Kidney (tissue), 22 donors: Measurements from ENCODE around the gene FAM120B. TPM values are rescaled to one million over a fixed set of nuclear protein-coding genes. Genes with fewer than 3 reads are reported as not detected.

Experiments
- DNase-seq, 5 donors: peaks; one replicate each; pipeline ENCODE4 v3.0.0-alpha.2; 2013 to 2020
- FAIRE-seq: peaks from 2 replicates; lab custom pipeline; 2012; peaks lifted over from hg19 to GRCh38; lab: Jason Lieb, UNC
- H3K27ac ChIP-seq, 2 donors: one replicate each; pipeline ENCODE4 v1.7.0; 2013; ENCODE audit warnings: low read depth in 2 of 2, low read length in 2 of 2, inconsistent platforms in 1 of 2
- H3K27me3 ChIP-seq: one replicate; pipeline ENCODE4 v1.7.1; 2013; ENCODE audit warnings: low read length, inconsistent platforms; ENCODE audit not compliant: control insufficient read depth, insufficient read depth
- H3K36me3 ChIP-seq, 3 donors: one replicate each; pipeline versions ENCODE4 v1.7.0 to v1.7.1; 2013; ENCODE audit warnings: low read length in 3 of 3, control low read depth in 1 of 3, inconsistent platforms in 1 of 3; ENCODE audit not compliant: insufficient read depth in 3 of 3, control insufficient read depth in 2 of 3
- H3K4me1 ChIP-seq, 3 donors: one replicate each; pipeline versions ENCODE4 v1.7.0 to v1.7.1; 2013; ENCODE audit warnings: low read length in 3 of 3, inconsistent platforms in 1 of 3, low read depth in 1 of 3; ENCODE audit not compliant: control insufficient read depth in 2 of 3, insufficient read depth in 2 of 3
- H3K4me3 ChIP-seq, 3 donors: one replicate each; pipeline versions ENCODE4 v1.7.0 to v1.8.1; 2013; ENCODE audit warnings: low read length in 3 of 3, control low read depth in 1 of 3, inconsistent platforms in 1 of 3
- H3K9ac ChIP-seq, 3 donors: one replicate each; pipeline versions ENCODE4 v1.7.0 to v1.7.1; 2013; ENCODE audit warnings: low read length in 3 of 3, control low read depth in 1 of 3, inconsistent platforms in 1 of 3
- H3K9me3 ChIP-seq, 3 donors: one replicate each; pipeline versions ENCODE4 v1.7.0 to v1.7.1; 2013; ENCODE audit warnings: low read length in 3 of 3, control low read depth in 1 of 3, inconsistent platforms in 1 of 3; ENCODE audit not compliant: control insufficient read depth in 2 of 3, insufficient read depth in 1 of 3
- intact Hi-C: fragments of 100-400 bp; cut with DNase I; formaldehyde crosslinking; loops from one replicate; pipeline ENCODE4 v1.11.1; 2022
- long read RNA-seq, 10 donors: library from polyadenylated mRNA in 1 of 10; unstranded in 1 of 10; transcript quantifications; one replicate each; pipeline ENCODE4 v2.0.0 and lab custom pipeline, GENCODE V29; 2021 to 2026
- polyA plus RNA-seq: library from polyadenylated mRNA; stranded (reverse); fragments of 350-450 nt; fragmentation: Illumina TruSeq; extraction: RNeasy Lipid Tissue Mini Kit (QIAGEN cat#74804); gene quantifications from one replicate; pipeline ENCODE4 v1.2.3, GENCODE V29; 2014; ENCODE audit warnings: low read depth, low replicate concordance; ENCODE audit not compliant: insufficient read depth
- total RNA-seq: library from RNA; stranded (reverse); fragmentation: NEBNext Ultra II Directional; extraction: Animal tissue kit (Norgen Biotek cat#: 25700); gene quantifications from one replicate; pipeline ENCODE4 v1.2.1, GENCODE V29; 2021
- TF ChIP-seq, protein P1 (sequence below): IDR thresholded peaks from 3 replicates; pipeline ENCODE4 v1.5.1; 2012; ENCODE audit warnings: mild to moderate bottlenecking, moderate library complexity, borderline replicate concordance; ENCODE audit not compliant: insufficient read depth; ENCODE audit errors: extremely low read depth
- donor health status: control.
- donor health status: control.
- donor health status: control.
- donor health status: control.
- donor health status: control.
- donor health status: DM: yes; HTN: yes; CAD: no.
- donor health status: Normal renal cell carcinoma (clear cell type).

Gene FAM120B
- total RNA-seq (34.8 TPM), polyA plus RNA-seq (16.5 TPM)
- long read RNA-seq, donor 1, full-length matches to known transcripts: 3 of 8 reads
- long read RNA-seq, donor 1, partial matches to known transcripts: 5 of 8 reads
- long read RNA-seq, donor 1, other reads (novel, unspliced or antisense): 0 of 8 reads
- long read RNA-seq, donor 2, full-length matches to known transcripts: 3 of 13 reads
- long read RNA-seq, donor 2, partial matches to known transcripts: 10 of 13 reads
- long read RNA-seq, donor 2, other reads (novel, unspliced or antisense): 0 of 13 reads
- long read RNA-seq, donor 3, full-length matches to known transcripts: 4 of 17 reads
- long read RNA-seq, donor 3, partial matches to known transcripts: 13 of 17 reads
- long read RNA-seq, donor 3, other reads (novel, unspliced or antisense): 0 of 17 reads
- long read RNA-seq, donor 4, full-length matches to known transcripts: 5 of 13 reads
- long read RNA-seq, donor 4, partial matches to known transcripts: 8 of 13 reads
- long read RNA-seq, donor 4, other reads (novel, unspliced or antisense): 0 of 13 reads
- long read RNA-seq, donor 5, full-length matches to known transcripts: 1 of 1 reads
- long read RNA-seq, donor 5, partial matches to known transcripts: 0 of 1 reads
- long read RNA-seq, donor 5, other reads (novel, unspliced or antisense): 0 of 1 reads
- long read RNA-seq, donor 6, full-length matches to known transcripts: 6 of 11 reads
- long read RNA-seq, donor 6, partial matches to known transcripts: 5 of 11 reads
- long read RNA-seq, donor 6, other reads (novel, unspliced or antisense): 0 of 11 reads
- long read RNA-seq, donor 7, full-length matches to known transcripts: 30 of 53 reads
- long read RNA-seq, donor 7, partial matches to known transcripts: 7 of 53 reads
- long read RNA-seq, donor 7, other reads (novel, unspliced or antisense): 16 of 53 reads
- long read RNA-seq, donor 8, full-length matches to known transcripts: 2 of 9 reads
- long read RNA-seq, donor 8, partial matches to known transcripts: 7 of 9 reads
- long read RNA-seq, donor 8, other reads (novel, unspliced or antisense): 0 of 9 reads
- long read RNA-seq, donor 9: 0 reads
- long read RNA-seq, donor 10, partial matches to known transcripts: 14 of 15 reads
- long read RNA-seq, donor 10, other reads (novel, unspliced or antisense): 0 of 15 reads

GRCh38 chr6:170306324-170307079 is at the start of gene FAM120B:
TSS of gene FAM120B (plus strand) at chr6:170306758. CDS start at chr6:170317391, 10,633 bp downstream.
- H3K4me1 ChIP-seq: peaks cover 0 to 23% (median 18%) of the 10 kb centered on the region in 3 donors
- peak within 1 kb of the TSS; percentile 35 to 82 for H3K27ac ChIP-seq
- peak within 1 kb of the TSS; percentile 43 to 98 (median 54) for H3K9ac ChIP-seq
- FAIRE-seq: no peak
- TF ChIP-seq, protein P1, sequence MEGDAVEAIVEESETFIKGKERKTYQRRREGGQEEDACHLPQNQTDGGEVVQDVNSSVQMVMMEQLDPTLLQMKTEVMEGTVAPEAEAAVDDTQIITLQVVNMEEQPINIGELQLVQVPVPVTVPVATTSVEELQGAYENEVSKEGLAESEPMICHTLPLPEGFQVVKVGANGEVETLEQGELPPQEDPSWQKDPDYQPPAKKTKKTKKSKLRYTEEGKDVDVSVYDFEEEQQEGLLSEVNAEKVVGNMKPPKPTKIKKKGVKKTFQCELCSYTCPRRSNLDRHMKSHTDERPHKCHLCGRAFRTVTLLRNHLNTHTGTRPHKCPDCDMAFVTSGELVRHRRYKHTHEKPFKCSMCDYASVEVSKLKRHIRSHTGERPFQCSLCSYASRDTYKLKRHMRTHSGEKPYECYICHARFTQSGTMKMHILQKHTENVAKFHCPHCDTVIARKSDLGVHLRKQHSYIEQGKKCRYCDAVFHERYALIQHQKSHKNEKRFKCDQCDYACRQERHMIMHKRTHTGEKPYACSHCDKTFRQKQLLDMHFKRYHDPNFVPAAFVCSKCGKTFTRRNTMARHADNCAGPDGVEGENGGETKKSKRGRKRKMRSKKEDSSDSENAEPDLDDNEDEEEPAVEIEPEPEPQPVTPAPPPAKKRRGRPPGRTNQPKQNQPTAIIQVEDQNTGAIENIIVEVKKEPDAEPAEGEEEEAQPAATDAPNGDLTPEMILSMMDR: no peak
- H3K27me3 ChIP-seq: no peaks in the 10 kb centered on the region
- peak; percentile 96 to 99 (median 97) for DNase-seq
- H3K36me3 ChIP-seq: no peaks in the 10 kb centered on the region
- peak within 1 kb of the TSS; percentile 80 to 99 (median 81) for H3K4me3 ChIP-seq
- no peaks in the 10 kb centered on the region for H3K9me3 ChIP-seq
- intact Hi-C loops: no loop called here

DNA sequence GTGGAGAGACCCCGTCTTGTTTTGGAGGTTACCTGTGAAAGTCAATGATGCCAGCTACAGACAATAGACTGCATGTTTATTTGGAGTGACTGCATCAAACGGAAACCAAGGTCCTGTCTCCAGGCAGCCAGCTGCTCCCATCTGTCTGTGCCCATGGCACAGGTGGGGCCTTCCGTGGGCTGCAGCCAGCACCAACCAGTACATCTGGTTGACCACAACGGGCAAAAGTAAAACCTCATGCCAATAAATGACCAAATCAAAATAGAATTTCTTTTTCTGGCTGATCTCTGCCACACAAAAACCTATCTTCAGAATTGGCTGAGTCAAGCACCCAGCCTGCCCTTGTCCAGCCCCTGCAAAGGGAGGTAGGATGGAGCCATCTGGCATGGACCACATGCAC is 49.2 kb upstream of the FAM120B start:
- no peak for FAIRE-seq
- Histone ChIP-seq H3K27me3 (no peaks in the 10 kb centered on the region), H3K4me1 (no peaks in the 10 kb centered on the region), H3K36me3 (no peaks in the 10 kb centered on the region), H3K9ac (no peak overlapping the region), H3K27ac (no peak overlapping the region), H3K4me3 (no peak overlapping the region), H3K9me3 (no peaks in the 10 kb centered on the region)
- DNase-seq: no peak
- intact Hi-C loops: no loop called here
- TF ChIP-seq, protein P1: no peak

- intact Hi-C loops: no loop called here
- FAIRE-seq: no peak
- H3K27me3 ChIP-seq: no peaks in the 10 kb centered on the region
- no peaks in the 10 kb centered on the region for H3K4me1 ChIP-seq
- no peak overlapping the region for H3K4me3 ChIP-seq
- no peaks in the 10 kb centered on the region for H3K9me3 ChIP-seq
- H3K27ac ChIP-seq: no peak overlapping the region
- H3K9ac ChIP-seq: no peak overlapping the region
- no peaks in the 10 kb centered on the region for H3K36me3 ChIP-seq
- DNase-seq: no peak
- TF ChIP-seq, protein P1: no peak
Observed at GRCh38 chr6:170258407-170258806, 48.2 kb upstream of the FAM120B start.
